Loucy (cell line): Measurements from ENCODE around the gene LINC01488.

Source experiments
- H2AFZ ChIP-seq: fragments of 200-600 bp; sonication (generic); 2 replicates; pipeline ENCODE4 v1.6.0; 2016; ENCODE audit warnings: antibody characterized with exemption, mild to moderate bottlenecking, low read length, moderate library complexity
- H3F3A ChIP-seq: fragments of 200-600 bp; 2 replicates; pipeline ENCODE4 v1.6.0; 2016; ENCODE audit warnings: antibody characterized with exemption, low read depth, mild to moderate bottlenecking
- H3K27me3 ChIP-seq: fragments of 200-600 bp; sonication (generic); 2 replicates; pipeline ENCODE4 v1.6.1; 2014; ENCODE audit warnings: low read length, mild to moderate bottlenecking; ENCODE audit not compliant: insufficient read depth, poor library complexity, severe bottlenecking
- H3K36me3 ChIP-seq: fragments of 200-600 bp; sonication (generic); 2 replicates; pipeline ENCODE4 v1.6.1; 2016; ENCODE audit warnings: low read length; ENCODE audit not compliant: insufficient read depth
- H3K4me1 ChIP-seq: fragments of 200-600 bp; sonication (generic); 2 replicates; pipeline ENCODE4 v1.5.1; 2014; ENCODE audit warnings: low read length, mild to moderate bottlenecking; ENCODE audit not compliant: insufficient read depth, poor library complexity, severe bottlenecking
- H3K4me2 ChIP-seq: fragments of 200-600 bp; sonication (generic); 2 replicates; pipeline ENCODE4 v1.6.0; 2014; ENCODE audit warnings: antibody characterized with exemption, low read length, low read depth, mild to moderate bottlenecking; ENCODE audit not compliant: poor library complexity, severe bottlenecking
- H3K4me3 ChIP-seq: fragments of 200-600 bp; sonication (generic); 2 replicates; pipeline ENCODE4 v1.5.1; 2014; ENCODE audit warnings: low read length, mild to moderate bottlenecking, mixed read lengths; ENCODE audit not compliant: poor library complexity, severe bottlenecking
- H3K79me2 ChIP-seq: fragments of 200-600 bp; sonication (generic); 2 replicates; pipeline ENCODE4 v1.6.1; 2014; ENCODE audit warnings: low read length; ENCODE audit not compliant: insufficient read depth
- H3K9ac ChIP-seq: fragments of 200-600 bp; sonication (generic); 2 replicates; pipeline ENCODE4 v1.6.0; 2014; ENCODE audit warnings: mild to moderate bottlenecking, low read depth, low read length, moderate library complexity; ENCODE audit not compliant: poor library complexity, severe bottlenecking
- H3K9me2 ChIP-seq: fragments of 200-600 bp; sonication (generic); replicated peaks from 2 replicates; pipeline ENCODE4 v1.6.1; 2016; ENCODE audit warnings: low read depth, low read length, mixed read lengths
- H3K9me3 ChIP-seq: fragments of 200-600 bp; sonication (generic); 2 replicates; pipeline ENCODE4 v1.6.1; 2014; ENCODE audit warnings: mild to moderate bottlenecking, antibody characterized with exemption, low read length, low read depth; ENCODE audit not compliant: insufficient read depth
- H4K20me1 ChIP-seq: fragments of 200-600 bp; sonication (generic); 2 replicates; pipeline ENCODE4 v1.6.0; 2014; ENCODE audit warnings: antibody characterized with exemption, low read length, mild to moderate bottlenecking; ENCODE audit not compliant: insufficient read depth, poor library complexity, severe bottlenecking
- EZH2phosphoT487 ChIP-seq: fragments of 200-600 bp; IDR thresholded peaks from 2 replicates; pipeline ENCODE4 v1.6.1; 2018; ENCODE audit warnings: antibody characterized with exemption, mild to moderate bottlenecking, moderate library complexity, borderline replicate concordance
- TF ChIP-seq, protein P1 (sequence below): fragments of 200-600 bp; sonication (generic); conservative IDR thresholded peaks from 2 replicates; pipeline ENCODE4 v1.5.1; 2014; ENCODE audit warnings: mild to moderate bottlenecking, antibody characterized with exemption, low read length

Gene LINC01488

DNA sequence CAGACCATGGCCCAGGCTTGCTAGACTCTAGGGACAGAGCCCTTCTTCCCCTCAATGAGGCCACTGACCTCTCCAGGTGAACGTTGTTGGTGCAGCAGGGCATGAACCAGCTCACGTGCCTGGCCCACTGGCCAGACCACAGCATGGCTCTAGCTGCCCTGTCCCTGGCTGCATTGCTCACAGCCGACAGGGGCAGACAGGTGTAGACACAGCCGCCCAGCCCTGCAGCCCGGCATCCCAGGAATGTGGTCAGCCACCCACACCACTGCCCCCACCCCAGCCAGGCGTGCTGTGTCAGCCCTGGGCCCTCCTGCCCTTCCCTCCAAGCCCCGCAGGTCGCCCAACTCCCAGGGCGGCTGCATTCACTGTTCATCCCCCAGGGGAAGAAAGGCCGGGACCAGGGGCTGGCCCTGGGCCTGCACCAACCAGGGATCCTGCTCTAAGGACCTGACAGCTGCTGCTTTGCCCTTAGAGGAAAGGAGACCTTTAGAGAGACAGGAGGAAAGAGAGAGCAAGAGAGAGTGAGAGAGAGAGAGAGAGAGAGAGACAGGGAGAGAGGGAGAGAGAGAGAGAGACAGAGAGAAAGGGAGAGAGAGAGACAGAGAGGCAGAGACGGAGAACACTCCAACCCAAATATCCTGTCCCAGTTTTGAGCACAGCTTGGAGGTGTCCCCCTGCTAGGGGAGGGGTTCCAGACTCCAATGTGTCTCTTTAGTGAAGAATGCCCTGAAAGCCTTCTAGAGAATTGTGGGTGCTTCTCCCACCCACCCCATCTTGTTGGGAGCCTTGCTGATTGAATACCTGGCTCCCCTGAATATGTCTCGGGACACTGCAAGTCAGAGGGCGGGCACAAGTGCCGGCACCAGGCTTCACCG is 44.2 kb upstream of the LINC01488 start:
- Histone ChIP-seq H3K9me2 (no peaks in the 10 kb centered on the region), H3F3A (no peaks in the 10 kb centered on the region), H3K4me1 (no peaks in the 10 kb centered on the region), H3K9ac (no peak overlapping the region), H3K27me3 (no peaks in the 10 kb centered on the region), H3K4me2 (no peak overlapping the region), H3K36me3 (no peaks in the 10 kb centered on the region), H3K9me3 (no peaks in the 10 kb centered on the region), H4K20me1 (no peaks in the 10 kb centered on the region), H3K79me2 (no peaks in the 10 kb centered on the region), H2AFZ (no peak overlapping the region), H3K4me3 (no peak overlapping the region)
- TF ChIP-seq EZH2phosphoT487 = no peak
- TF ChIP-seq, protein P1, sequence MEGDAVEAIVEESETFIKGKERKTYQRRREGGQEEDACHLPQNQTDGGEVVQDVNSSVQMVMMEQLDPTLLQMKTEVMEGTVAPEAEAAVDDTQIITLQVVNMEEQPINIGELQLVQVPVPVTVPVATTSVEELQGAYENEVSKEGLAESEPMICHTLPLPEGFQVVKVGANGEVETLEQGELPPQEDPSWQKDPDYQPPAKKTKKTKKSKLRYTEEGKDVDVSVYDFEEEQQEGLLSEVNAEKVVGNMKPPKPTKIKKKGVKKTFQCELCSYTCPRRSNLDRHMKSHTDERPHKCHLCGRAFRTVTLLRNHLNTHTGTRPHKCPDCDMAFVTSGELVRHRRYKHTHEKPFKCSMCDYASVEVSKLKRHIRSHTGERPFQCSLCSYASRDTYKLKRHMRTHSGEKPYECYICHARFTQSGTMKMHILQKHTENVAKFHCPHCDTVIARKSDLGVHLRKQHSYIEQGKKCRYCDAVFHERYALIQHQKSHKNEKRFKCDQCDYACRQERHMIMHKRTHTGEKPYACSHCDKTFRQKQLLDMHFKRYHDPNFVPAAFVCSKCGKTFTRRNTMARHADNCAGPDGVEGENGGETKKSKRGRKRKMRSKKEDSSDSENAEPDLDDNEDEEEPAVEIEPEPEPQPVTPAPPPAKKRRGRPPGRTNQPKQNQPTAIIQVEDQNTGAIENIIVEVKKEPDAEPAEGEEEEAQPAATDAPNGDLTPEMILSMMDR = no peak

DNA sequence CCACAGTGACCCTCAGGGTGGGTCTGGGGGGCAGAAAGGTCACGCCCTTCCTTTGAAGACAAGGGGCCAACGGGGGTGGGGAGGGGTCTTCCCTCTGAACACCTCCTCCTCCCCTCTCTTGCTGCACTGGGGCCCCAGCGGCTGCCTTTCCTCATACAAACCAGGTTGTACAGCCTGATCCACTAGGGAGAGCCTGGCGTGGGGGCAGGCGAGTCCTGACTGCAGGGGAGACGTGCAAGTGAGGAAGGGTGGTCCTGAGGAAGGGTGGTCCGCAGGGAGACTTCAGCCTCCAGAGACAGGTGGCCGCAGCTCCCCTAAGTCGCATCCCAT is 43.6 kb upstream of the LINC01488 start:
- Histone ChIP-seq H3F3A (no peaks in the 10 kb centered on the region), H3K4me2 (no peak overlapping the region), H3K27me3 (no peaks in the 10 kb centered on the region), H3K4me3 (no peak overlapping the region), H2AFZ (no peak overlapping the region), H3K9ac (no peak overlapping the region), H3K9me3 (no peaks in the 10 kb centered on the region), H3K79me2 (no peaks in the 10 kb centered on the region), H4K20me1 (no peaks in the 10 kb centered on the region), H3K9me2 (no peaks in the 10 kb centered on the region), H3K36me3 (no peaks in the 10 kb centered on the region), H3K4me1 (peaks cover 5% of the 10 kb centered on the region)
- TF ChIP-seq, protein P1 = no peak
- TF ChIP-seq EZH2phosphoT487 = no peak

DNA sequence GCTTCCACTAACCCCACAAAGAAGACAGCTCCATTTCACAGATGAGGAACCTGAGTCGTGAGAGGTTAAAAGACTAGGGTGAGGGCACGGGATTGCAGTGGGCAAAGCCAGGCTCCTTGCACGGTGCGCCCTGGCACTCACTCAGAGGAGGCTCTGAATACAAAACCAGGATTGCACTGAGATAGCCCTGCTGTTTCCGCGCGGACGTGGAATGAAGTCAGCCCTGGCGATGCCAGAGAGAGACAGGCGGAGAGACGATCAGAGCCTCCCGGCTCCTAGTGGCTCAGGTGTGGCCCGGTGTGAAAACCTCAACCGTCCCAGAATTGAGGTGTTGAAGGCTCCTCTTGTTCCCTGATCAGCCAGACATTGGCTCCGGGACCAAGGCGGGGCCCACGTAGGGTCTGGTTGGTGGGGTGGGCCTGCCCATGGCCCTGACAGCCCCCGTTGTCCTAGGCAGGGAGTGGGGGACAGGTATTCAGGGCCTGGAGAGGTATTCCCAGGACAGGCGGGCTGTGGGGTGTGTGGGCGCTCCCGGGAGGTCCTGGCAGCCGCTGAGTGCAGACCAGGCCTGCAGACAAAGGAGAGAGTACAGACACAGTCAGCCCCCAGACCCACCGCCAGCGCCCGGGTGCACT is 43.1 kb upstream of the LINC01488 start:
- TF ChIP-seq, protein P1 = no peak
- TF ChIP-seq EZH2phosphoT487 = no peak
- no peaks in the 10 kb centered on the region for H3K79me2 ChIP-seq
- no peaks in the 10 kb centered on the region for H3F3A ChIP-seq
- no peaks in the 10 kb centered on the region for H3K36me3 ChIP-seq
- H3K9me3 ChIP-seq = no peaks in the 10 kb centered on the region
- H3K4me1 ChIP-seq = peaks cover 8% of the 10 kb centered on the region
- no peaks in the 10 kb centered on the region for H3K27me3 ChIP-seq
- H4K20me1 ChIP-seq = no peaks in the 10 kb centered on the region
- no peaks in the 10 kb centered on the region for H3K9me2 ChIP-seq
- no peak overlapping the region for H3K4me3 ChIP-seq
- no peak overlapping the region for H3K9ac ChIP-seq
- H3K4me2 ChIP-seq = no peak overlapping the region
- no peak overlapping the region for H2AFZ ChIP-seq
